K562 (cell line): ENCODE measurements around the gene NINJ2.

Source experiments
- MYC ChIP-seq, 2 experiments: fragments of 250-450 bp in 1 of 2; sonication (Bioruptor Pico) in 1 of 2; IDR thresholded peaks; 2 replicates each; pipeline versions ENCODE4 v1.5.1 to v1.6.1; 2012 to 2021; ENCODE audit warnings: low read depth in 2 of 2, borderline replicate concordance in 1 of 2, improper control_type of control experiment in 1 of 2, low read length in 1 of 2, mild to moderate bottlenecking in 1 of 2, moderate library complexity in 1 of 2
- NFXL1 ChIP-seq: fragments of 450-650 bp; formaldehyde crosslinking; IDR thresholded peaks from 2 replicates; pipeline ENCODE4 v1.4.0; 2021; ENCODE audit warnings: mild to moderate bottlenecking
- ZKSCAN1 ChIP-seq: fragments of 150-350 bp; IDR thresholded peaks from 2 replicates; pipeline ENCODE4 v1.6.1; 2016; ENCODE audit warnings: low read depth, low read length
- ZKSCAN8 ChIP-seq: fragments of 200-800 bp; sonication (Bioruptor generic); IDR thresholded peaks from 2 replicates; pipeline ENCODE4 v1.6.1; 2016; ENCODE audit warnings: missing genetic modification characterization, missing compliant biosample characterization

GRCh38 chr12:588646-589045 is 74.6 kb downstream of the NINJ2 start:
- TF ChIP-seq NFXL1 (CRISPR knock-in tag) (no peak), ZKSCAN8 (CRISPR knock-in tag) (no peak), ZKSCAN1 (no peak), MYC (IDR thresholded peaks at IDR 0.05; ENCODE audit: low read depth, low read length) (no peak), MYC (CRISPR knock-in tag; IDR thresholded peaks at IDR 0.05; ENCODE audit: borderline replicate concordance, low read depth) (no peak)
